Smooth muscle cell (in vitro differentiated cells): Measurements from ENCODE around the gene HOXB4. TPM values are rescaled to one million over a fixed set of nuclear protein-coding genes. Genes with fewer than 3 reads are reported as not detected.

ENCODE experiments used
- DNase-seq: peaks from one replicate; lab custom pipeline; 2025; ENCODE audit not compliant: unreplicated experiment; lab: John Stamatoyannopoulos, UW
- H2AFZ ChIP-seq: fragments of 200-600 bp; sonication (generic); 2 replicates; pipeline ENCODE4 v1.6.0; 2016; ENCODE audit warnings: antibody characterized with exemption, low read depth, mild to moderate bottlenecking
- H3F3A ChIP-seq: fragments of 200-600 bp; sonication (generic); 2 replicates; pipeline ENCODE4 v1.6.0; 2017; ENCODE audit warnings: antibody characterized with exemption, low read depth
- H3K27ac ChIP-seq: fragments of 200-600 bp; sonication (generic); 2 replicates; pipeline ENCODE4 v1.5.1; 2016; ENCODE audit warnings: low read depth, mild to moderate bottlenecking
- H3K27me3 ChIP-seq: fragments of 200-600 bp; sonication (generic); 2 replicates; pipeline ENCODE4 v1.6.1; 2016; ENCODE audit warnings: low read depth, mild to moderate bottlenecking
- H3K36me3 ChIP-seq: fragments of 200-600 bp; sonication (generic); 2 replicates; pipeline ENCODE4 v1.5.1; 2016; ENCODE audit warnings: low read depth
- H3K4me1 ChIP-seq: fragments of 200-600 bp; sonication (generic); 2 replicates; pipeline ENCODE4 v1.5.1; 2016; ENCODE audit warnings: low read depth
- H3K4me2 ChIP-seq: fragments of 200-600 bp; sonication (generic); 2 replicates; pipeline ENCODE4 v1.6.0; 2016; ENCODE audit warnings: mild to moderate bottlenecking
- H3K4me3 ChIP-seq: fragments of 200-600 bp; sonication (generic); 2 replicates; pipeline ENCODE4 v1.5.1; 2016; ENCODE audit warnings: mild to moderate bottlenecking
- H3K79me2 ChIP-seq: fragments of 200-600 bp; sonication (generic); 2 replicates; pipeline ENCODE4 v1.6.0; 2016; ENCODE audit warnings: low read depth, mild to moderate bottlenecking
- H3K9ac ChIP-seq: fragments of 200-600 bp; sonication (generic); 2 replicates; pipeline ENCODE4 v1.6.0; 2016; ENCODE audit warnings: low read depth
- H3K9me3 ChIP-seq: fragments of 200-600 bp; sonication (generic); replicated peaks from 2 replicates; pipeline ENCODE4 v1.5.1; 2016; ENCODE audit warnings: low read depth
- H4K20me1 ChIP-seq: fragments of 200-600 bp; sonication (generic); 2 replicates; pipeline ENCODE4 v1.6.0; 2016; ENCODE audit warnings: low read depth
- CTCF ChIP-seq: fragments of 200-600 bp; sonication (generic); IDR thresholded peaks from 2 replicates; pipeline ENCODE4 v1.5.1; 2017; ENCODE audit warnings: borderline replicate concordance, mild to moderate bottlenecking, antibody characterized with exemption; ENCODE audit not compliant: insufficient read depth, poor library complexity, severe bottlenecking
- WGBS: methylation state at CpG from one replicate; pipeline ENCODE4 v1.1.7; 2016; ENCODE audit warnings: low lambda C conversion rate; 5-methylcytosine and 5-hydroxymethylcytosine counted together
- polyA plus RNA-seq: library from polyadenylated mRNA; unstranded; fragments of >200 nt; fragmentation: Nextera tagmentation; extraction: Ambion mirVana; gene quantifications from 2 replicates; pipeline ENCODE4 v1.2.1, GENCODE V29; 2016
- total RNA-seq: library from RNA; depleted of rRNA; stranded (reverse); fragments of >200 nt; gene quantifications from 2 replicates; pipeline ENCODE4 v1.2.3, GENCODE V29; 2014

HOXB4 gene
- total and polyA plus RNA-seq, 2 experiments from 2014 or later, result 0.96 to 2.6 TPM

- TF ChIP-seq CTCF, result no peak
- Histone ChIP-seq H2AFZ (no peak overlapping the region), H3K27ac (no peak overlapping the region), H3K4me3 (no peak overlapping the region), H4K20me1 (no peaks in the 10 kb centered on the region), H3K4me1 (peaks cover 6% of the 10 kb centered on the region), H3K9ac (no peak overlapping the region), H3K36me3 (no peaks in the 10 kb centered on the region), H3K27me3 (peaks cover 60% of the 10 kb centered on the region), H3K79me2 (no peaks in the 10 kb centered on the region), H3F3A (no peaks in the 10 kb centered on the region), H3K9me3 (no peaks in the 10 kb centered on the region), H3K4me2 (no peak overlapping the region)
- WGBS, result 54% methylated on average over 37 of the region's 37 CpGs
- DNase-seq, result no peak
Observed at GRCh38 chr17:48530208-48530886, 47.8 kb downstream of the HOXB4 start.

GRCh38 chr17:48529683-48530009 lies 48.5 kb downstream of the HOXB4 start:
- no peak for DNase-seq
- Histone ChIP-seq H3K79me2 (no peaks in the 10 kb centered on the region), H3K9ac (no peak overlapping the region), H2AFZ (no peak overlapping the region), H3K4me1 (peaks cover 6% of the 10 kb centered on the region), H3K4me3 (no peak overlapping the region), H3K9me3 (no peaks in the 10 kb centered on the region), H3K27me3 (peaks cover 65% of the 10 kb centered on the region), H3F3A (no peaks in the 10 kb centered on the region), H3K4me2 (no peak overlapping the region), H3K27ac (no peak overlapping the region), H4K20me1 (no peaks in the 10 kb centered on the region), H3K36me3 (no peaks in the 10 kb centered on the region)
- WGBS, result 71% methylated on average over 11 of the region's 11 CpGs
- TF ChIP-seq CTCF, result no peak

- Histone ChIP-seq H3K79me2 (no peaks in the 10 kb centered on the region), H3K9ac (no peak overlapping the region), H3K27me3 (peaks cover 70% of the 10 kb centered on the region), H4K20me1 (no peaks in the 10 kb centered on the region), H3K9me3 (no peaks in the 10 kb centered on the region), H2AFZ (no peak overlapping the region), H3F3A (no peaks in the 10 kb centered on the region), H3K4me1 (peaks cover 6% of the 10 kb centered on the region), H3K4me2 (no peak overlapping the region), H3K4me3 (no peak overlapping the region), H3K27ac (no peak overlapping the region), H3K36me3 (no peaks in the 10 kb centered on the region)
- WGBS, result 75% methylated on average over 11 of the region's 11 CpGs
- no peak for TF ChIP-seq CTCF
- no peak for DNase-seq
Observed at GRCh38 chr17:48528936-48529682, 49.0 kb downstream of the HOXB4 start.
